Heart right ventricle (tissue), 16 donors: ENCODE data around the gene PSME4. TPM values are rescaled to one million over a fixed set of nuclear protein-coding genes. Genes with fewer than 3 reads are reported as not detected.
A peak's percentile ranks its signal among the peaks of the same experiment; 100 is the strongest.

Experiments
- ATAC-seq, 8 donors: fragments of 200-7000 bp; cut with Tn5 transposase; one replicate each; pipeline ENCODE4 v1.9.1; 2020; ENCODE audit warnings: mild to moderate bottlenecking in 8 of 8, moderate library complexity in 8 of 8, moderate number of reproducible peaks in 1 of 8
- DNase-seq, 2 donors: peaks; one replicate each; pipeline ENCODE4 v3.0.0-alpha.2; 2020
- H3K27ac ChIP-seq, 10 donors: fragments of 200-600 bp; sonication (generic) in 2 of 10; one replicate each; pipeline versions ENCODE4 v1.5.0 to v1.8.0; 2020 to 2022; ENCODE audit warnings: mild to moderate bottlenecking in 3 of 10
- H3K27me3 ChIP-seq, 7 donors: fragments of 200-600 bp; one replicate each; pipeline ENCODE4 v1.8.0; 2021 to 2022; ENCODE audit warnings: mild to moderate bottlenecking in 2 of 7
- H3K36me3 ChIP-seq, 9 donors: fragments of 200-600 bp; sonication (generic) in 1 of 9; one replicate each; pipeline versions ENCODE4 v1.5.0 to v1.8.0; 2020 to 2022; ENCODE audit warnings: mild to moderate bottlenecking in 2 of 9
- H3K4me1 ChIP-seq, 9 donors: fragments of 200-600 bp; sonication (generic) in 1 of 9; one replicate each; pipeline versions ENCODE4 v1.5.0 to v1.8.0; 2020 to 2022; ENCODE audit warnings: mild to moderate bottlenecking in 4 of 9
- H3K4me3 ChIP-seq, 10 donors: fragments of 200-600 bp; sonication (generic) in 2 of 10; one replicate each; pipeline versions ENCODE4 v1.5.0 to v1.8.0; 2020 to 2022; ENCODE audit warnings: mild to moderate bottlenecking in 7 of 10, moderate library complexity in 2 of 10
- H3K9me3 ChIP-seq, 11 donors: fragments of 200-600 bp in 10 of 11; sonication (generic) in 2 of 11; one replicate each; pipeline versions ENCODE4 v1.5.0 to v1.8.0; 2013 to 2022; ENCODE audit warnings: mild to moderate bottlenecking in 2 of 11, control low read depth in 1 of 11, moderate library complexity in 1 of 11
- CTCF ChIP-seq, 9 donors: fragments of 200-600 bp; sonication (generic) in 2 of 9; IDR thresholded peaks; one replicate each; pipeline versions ENCODE4 v1.5.0 to v1.8.0; 2021 to 2022; ENCODE audit warnings: antibody characterized with exemption in 9 of 9, mild to moderate bottlenecking in 5 of 9, moderate library complexity in 1 of 9
- WGBS, 2 donors: extraction: QIAGEN DNeasy Blood & Tissue Kit; methylation state at CpG; one replicate each; pipeline ENCODE4 v1.1.7; 2013; ENCODE audit warnings: inconsistent platforms in 1 of 2; 5-methylcytosine and 5-hydroxymethylcytosine counted together
- intact Hi-C, 10 donors: fragments of 100-400 bp; cut with DNase I; formaldehyde crosslinking; loops; one replicate each; pipeline versions ENCODE4 v1.11.1 to v1.14.2; 2022
- polyA plus RNA-seq, 2 donors: library from polyadenylated mRNA; stranded (reverse); fragments of 200-250 nt; gene quantifications; one replicate each; pipeline ENCODE4 v1.2.3, GENCODE V29; 2013
- total RNA-seq, 10 donors: library from RNA; stranded (reverse); fragmentation: NEBNext Ultra II Directional in 3 of 10; extraction: Animal tissue kit (Norgen Biotek cat#: 25700) in 3 of 10; gene quantifications; one replicate each; pipeline versions ENCODE4 v1.2.1 to v1.2.4, GENCODE V29; 2021 to 2023
- donor health status: Arrhythmogenic right ventricular cardiomyopathy.
- donor health status: ischemic (EF 13 %, LVEDD 7.1; RV severe dilation, severe dysfunction).
- donor health status: healthy with polysubstance abuse.
- donor health status: DM: no; HTN: yes; CAD: no.
- donor health status: DM: no; HTN: no; CAD: no.
- donor health status: ischemic (EF 25% LVEDD 6.9; RV normal size, moderate dysfunction).
- donor health status: ischemic (EF 25% LVEDD 5.7; RV mildly dilated, moderate dysfunction).
- donor health status: healthy.
- donor health status: DM: yes; HTN: yes; CAD: no.
- donor health status: Ischemic cardiomyopathy.
- donor health status: ischemic (EF 35%, LVEDD 5.7; RV mildly dilated, moderate dysfunction).
- donor health status: nonischemic (EF 11% LVEDD 7.7; RV severe dilation, severe dysfunction).
- donor health status: DM: yes; HTN: yes; CAD: no.
- donor health status: PGD.
- donor health status: ischemic (EF 29% LVEDD 5.4; RV normal size, mild dysfunction).
- donor health status: nonischemic (EF 23%, LVEDD 6.1; RV moderate dilation, normal function).

The PSME4 gene
- total and polyA plus RNA-seq, 12 donors, result 36.1 to 77.8 (median 65.6) TPM

DNA sequence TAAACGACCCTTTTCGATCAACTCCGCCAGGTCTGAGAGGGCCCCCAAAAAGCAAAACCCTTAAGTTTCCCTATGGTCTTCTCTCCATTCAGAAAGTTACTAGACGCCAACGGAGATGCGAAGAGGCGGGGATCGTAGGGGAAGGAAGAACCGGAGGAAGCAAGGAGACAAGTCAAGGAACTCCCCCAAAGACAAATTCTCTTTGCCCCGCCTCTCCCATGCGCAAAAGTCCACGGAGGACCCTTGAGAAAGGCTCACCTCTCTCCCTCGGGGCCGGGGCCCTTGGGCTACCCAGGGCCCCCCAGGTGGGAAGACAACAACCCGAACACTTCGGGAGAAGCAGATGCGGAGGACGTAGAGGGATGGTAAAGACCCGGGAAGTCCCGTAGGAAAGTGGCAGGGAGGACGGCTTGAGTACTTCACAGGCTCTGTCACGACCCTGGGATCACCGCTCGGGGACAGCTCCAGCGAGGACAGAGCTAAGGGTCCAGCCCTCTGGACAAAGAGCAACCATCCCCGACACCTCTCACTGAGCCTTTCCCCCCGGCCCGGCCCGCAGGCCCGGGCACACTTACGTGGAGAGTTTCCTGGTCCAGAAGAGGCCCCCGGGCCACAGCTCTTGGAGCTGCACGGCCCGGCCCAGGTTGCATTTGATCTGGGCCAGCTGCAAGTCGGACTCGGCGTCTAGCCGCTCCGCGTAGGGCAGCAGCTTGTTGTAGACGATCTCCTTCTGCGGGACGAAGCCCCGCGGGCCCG lies 647 bp downstream of the PSME4 start:
- Histone ChIP-seq H3K4me3 (peak overlapping the region; percentile 80 to 95 (median 87)), H3K36me3 (peaks cover 0 to 13% (median 0%) of the 10 kb centered on the region in 9 donors), H3K9me3 (no peaks in the 10 kb centered on the region), H3K27me3 (no peaks in the 10 kb centered on the region), H3K27ac (peak overlapping the region; percentile 89 to 99 (median 96)), H3K4me1 (peaks cover 0 to 54% (median 27%) of the 10 kb centered on the region in 9 donors)
- DNase-seq (peak; percentile 20 to 45), ATAC-seq (peak; percentile 38 to 67 (median 46))
- TF ChIP-seq CTCF (IDR thresholded peaks at IDR 0.05), result no peak
- intact Hi-C loops, result loop anchor here in 5 of 10 donors (5.0 to 10.0 kb wide), 5 partner anchors 72 to 147 kb away; partner anchors contain the start of gene ACYP2 (in 2 of the 5)
- 0% methylated on average over 46 of the region's 46 CpGs for WGBS, 2 donors

- WGBS, 2 donors, result 6 to 10% methylated on average over 6 of the region's 6 CpGs
- peak in 4 of 8 donors; percentile 0 to 53 (median 28) for ATAC-seq
- H3K4me1 ChIP-seq, result peaks cover 0 to 62% (median 28%) of the 10 kb centered on the region in 9 donors
Measured at GRCh38 chr2:53969285-53969967, 1.4 kb downstream of the PSME4 start.

DNA sequence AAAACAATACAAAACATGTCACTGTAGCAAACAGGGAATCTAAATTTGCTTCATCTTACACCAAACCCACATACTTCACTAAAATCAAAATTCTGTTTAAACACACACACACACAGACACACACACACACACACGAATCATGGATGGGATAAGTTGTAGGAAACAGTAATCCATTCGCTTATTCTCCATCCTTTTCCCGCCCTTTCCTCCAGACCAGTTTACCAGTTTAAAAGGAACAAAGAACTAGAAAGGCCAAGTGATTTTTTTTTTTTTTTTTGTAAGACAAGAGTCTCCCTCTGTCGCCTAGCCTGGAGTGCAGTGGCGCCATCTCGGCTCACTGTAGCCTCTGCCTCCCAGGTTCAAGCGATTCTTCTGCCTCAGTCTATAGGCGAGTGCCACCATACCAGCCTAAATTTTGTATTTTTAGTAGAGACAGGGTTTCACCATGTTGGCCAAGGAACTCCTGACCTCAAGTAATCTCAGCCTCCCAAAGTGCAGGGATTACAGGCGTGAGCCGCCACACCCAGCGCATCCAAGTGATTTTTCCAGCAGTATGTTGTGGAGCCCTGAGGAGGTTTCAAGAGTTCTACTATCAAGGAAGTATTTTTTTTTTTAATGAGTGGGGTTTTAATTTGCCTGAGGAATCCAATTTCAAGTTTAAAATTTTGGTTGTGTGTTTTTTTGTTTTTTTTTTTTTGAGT lies 5.7 kb downstream of the PSME4 start:
- intact Hi-C loops, result loop anchor here in 1 of 10 donors (10.0 kb wide), 1 partner anchor 120 kb away; no protein-coding TSS in a partner anchor
- Histone ChIP-seq H3K4me1 (peaks cover 0 to 91% (median 63%) of the 10 kb centered on the region in 9 donors), H3K9me3 (no peaks in the 10 kb centered on the region)

More at GRCh38 chr2:53969285-53969967, 1.4 kb downstream of the PSME4 start:
- no peak for DNase-seq
- H3K36me3 ChIP-seq, result peaks cover 0 to 6% (median 0%) of the 10 kb centered on the region in 9 donors
- peak overlapping the region; percentile 89 to 99 (median 96) for H3K27ac ChIP-seq
- peak overlapping the region; percentile 80 to 95 (median 87) for H3K4me3 ChIP-seq
- H3K27me3 ChIP-seq, result no peaks in the 10 kb centered on the region
- TF ChIP-seq CTCF (IDR thresholded peaks at IDR 0.05), result no peak
- no peaks in the 10 kb centered on the region for H3K9me3 ChIP-seq
- intact Hi-C loops, result loop anchor here in 1 of 10 donors (10.0 kb wide), 1 partner anchor 115 kb away; no protein-coding TSS in a partner anchor

More for the DNA sequence above, 5.7 kb downstream of the PSME4 start:
- Histone ChIP-seq H3K36me3 (no peaks in the 10 kb centered on the region), H3K4me3 (no peak overlapping the region), H3K27me3 (no peaks in the 10 kb centered on the region), H3K27ac (no peak overlapping the region)
- DNase-seq (no peak), ATAC-seq (no peak)
- WGBS, 2 donors, result 93 to 95% methylated on average over 11 of the region's 11 CpGs
- TF ChIP-seq CTCF (IDR thresholded peaks at IDR 0.05), result no peak
